RKO (cell line): ENCODE results near the gene LILRB1.
A peak's percentile ranks its signal among the peaks of the same experiment; 100 is the strongest.
"Not testable (repeated sequence)": the region's sequence is repeated elsewhere in the genome, so short reads cannot be mapped to it uniquely, and the experiment has no call there.

ENCODE experiments used
- DNase-seq: peaks from one replicate; pipeline ENCODE4 v3.0.0-alpha.2; 2016; ENCODE audit warnings: low spot score

Gene LILRB1

GRCh38 chr19:54662730-54663129 lies 32.4 kb downstream of the LILRB1 start, which contains the start of gene LILRB4:
LILRB4 (plus strand) TSS chr19:54662985; CDS start chr19:54663034, 49 bp downstream.
- DNase-seq, result no peak

DNA sequence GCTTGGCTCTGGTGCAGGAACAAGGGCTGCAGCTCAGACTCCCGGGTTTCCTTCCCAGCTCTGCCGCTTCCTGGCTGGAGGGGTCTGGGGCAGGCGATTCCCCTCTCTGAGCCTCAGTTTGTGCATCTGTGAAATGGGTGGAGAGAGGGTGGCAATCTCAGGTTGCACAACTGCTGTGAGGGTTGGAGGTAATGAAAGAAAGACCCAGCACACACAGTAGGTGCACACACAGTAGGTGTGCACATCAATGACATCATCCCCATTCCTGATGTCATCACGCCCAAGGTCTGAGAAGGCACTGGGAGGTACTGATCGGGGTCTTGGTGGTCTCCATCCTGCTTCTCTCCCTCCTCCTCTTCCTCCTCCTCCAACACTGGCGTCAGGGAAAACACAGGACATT lies 35.2 kb downstream of the LILRB1 start:
- no peak for DNase-seq

DNA sequence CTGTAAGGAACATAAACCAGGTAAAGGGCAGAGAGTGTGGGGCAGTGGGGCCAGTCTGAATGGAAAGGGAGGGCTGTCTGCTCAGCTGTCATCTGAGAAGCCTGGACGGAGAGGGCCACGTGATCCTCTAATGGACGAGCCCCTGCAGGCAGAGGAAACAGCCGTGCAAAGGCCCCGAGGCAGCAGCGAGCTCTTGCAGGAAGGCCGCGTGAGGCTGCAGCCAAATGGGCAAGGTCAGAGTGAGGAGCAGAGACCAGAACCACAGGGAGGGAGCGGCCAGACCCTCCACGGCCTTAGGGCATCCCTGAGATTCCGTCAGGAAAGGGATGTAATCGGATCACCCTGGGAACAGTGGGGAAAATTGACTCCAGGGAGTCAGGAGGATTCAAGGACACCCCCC lies 36.9 kb downstream of the LILRB1 start:
- DNase-seq, result no peak

GRCh38 chr19:54668353-54668752 lies 38.1 kb downstream of the LILRB1 start:
- DNase-seq, result no peak

- no peak for DNase-seq
Observed at GRCh38 chr19:54670576-54671357, 40.5 kb downstream of the LILRB1 start.

DNA sequence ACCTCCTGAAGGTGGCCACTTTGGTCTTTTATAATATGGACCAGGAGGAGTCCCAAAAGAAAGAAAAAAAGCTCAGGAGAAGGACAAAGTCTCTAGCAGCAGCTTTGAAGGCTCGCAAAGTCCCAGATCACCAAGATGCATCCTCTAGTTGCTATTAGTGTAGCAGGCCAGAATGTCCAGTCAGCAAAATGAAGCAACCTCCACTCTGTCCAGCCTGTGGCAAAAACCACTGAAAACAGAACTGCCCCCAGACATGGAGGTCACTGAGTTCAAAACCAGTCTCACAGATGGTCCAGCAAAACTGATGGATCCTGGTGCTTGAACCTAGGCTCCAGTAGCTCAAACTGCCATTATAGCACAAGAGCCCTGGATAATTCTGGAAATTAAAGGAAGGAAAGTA lies 42.9 kb downstream of the LILRB1 start:
- DNase-seq, result no peak

DNA sequence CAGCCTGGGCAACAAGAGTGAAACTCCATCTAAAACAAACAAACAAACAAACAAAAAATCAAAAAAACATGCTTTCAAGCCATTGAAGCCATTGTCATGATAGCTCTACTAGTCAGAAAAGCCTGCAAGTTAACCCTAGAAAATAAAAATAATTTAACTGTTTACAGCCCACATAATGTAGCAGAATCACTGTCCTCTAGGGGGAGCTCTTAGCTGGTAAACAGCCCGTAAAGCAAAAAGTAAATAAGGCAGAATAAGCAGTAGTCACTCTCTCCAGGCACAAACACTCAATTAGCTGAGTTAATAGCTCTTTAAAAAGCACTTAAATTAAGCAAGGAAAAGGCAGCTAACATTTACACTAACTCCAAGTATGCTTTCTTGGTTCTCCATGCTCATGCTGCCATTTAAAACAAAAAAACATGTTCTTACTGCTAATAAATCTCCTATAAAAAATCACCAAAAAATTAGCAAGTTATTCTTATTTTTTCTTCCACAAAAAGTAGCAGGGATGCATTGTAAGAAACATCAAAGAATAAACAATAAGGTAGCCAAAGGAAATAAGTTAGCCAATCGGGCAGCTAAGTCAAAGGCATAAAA lies 43.8 kb downstream of the LILRB1 start:
- peak; percentile 68 for DNase-seq

DNA sequence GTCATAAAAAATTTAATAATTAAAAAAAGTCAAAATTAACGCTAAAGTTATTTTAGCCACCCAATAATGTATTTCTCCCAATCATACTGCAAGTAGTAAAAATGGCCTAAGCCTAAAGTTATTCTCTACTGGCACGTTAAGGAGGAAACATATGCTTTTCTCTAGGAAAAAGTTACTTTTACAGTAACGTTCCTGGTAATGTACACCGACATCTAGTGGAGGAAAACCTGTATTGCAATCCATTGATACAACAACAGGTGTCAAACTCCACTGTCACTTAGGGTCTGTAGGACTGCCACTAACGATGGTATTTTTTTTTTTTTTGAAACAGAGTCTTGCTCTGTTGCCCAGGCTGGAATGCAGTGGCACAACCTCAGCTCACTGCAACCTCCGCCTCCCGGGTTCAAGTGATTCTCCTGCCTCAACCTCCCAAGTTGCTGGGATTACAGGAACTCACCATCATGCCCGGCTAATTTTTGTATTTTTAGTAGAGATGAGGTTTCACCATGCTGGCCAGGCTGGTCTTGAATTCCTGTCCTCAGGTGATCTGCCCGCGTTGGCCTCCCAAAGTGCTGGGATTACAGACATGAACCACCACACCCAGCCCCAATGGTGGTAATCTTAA lies 46.0 kb downstream of the LILRB1 start:
- DNase-seq, result peak; percentile 50

- no peak for DNase-seq
Observed at GRCh38 chr19:54677217-54677616, 46.9 kb downstream of the LILRB1 start.

DNA sequence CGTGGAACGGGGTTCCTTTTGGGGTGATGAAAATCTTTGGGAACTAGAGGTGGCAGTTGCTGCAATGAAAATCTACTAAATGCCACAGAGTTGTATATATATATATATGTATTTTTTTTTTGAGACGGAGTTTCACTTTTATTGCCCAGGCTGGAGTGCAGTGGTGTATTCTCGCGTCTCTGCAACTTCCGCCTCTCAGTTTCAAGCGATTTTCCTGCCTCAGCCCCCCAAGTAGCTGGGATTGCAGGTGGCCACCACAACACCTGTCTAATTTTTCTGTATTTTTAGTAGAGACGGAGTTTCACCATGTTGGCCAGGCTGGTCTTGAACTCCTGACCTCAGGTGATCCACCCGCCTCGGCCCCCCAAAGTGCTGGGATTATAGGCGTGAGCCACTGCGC lies 51.3 kb downstream of the LILRB1 start:
- DNase-seq, result not testable (repeated sequence)

- no peak for DNase-seq
Observed at GRCh38 chr19:54682306-54682856, 52.1 kb downstream of the LILRB1 start.

DNA sequence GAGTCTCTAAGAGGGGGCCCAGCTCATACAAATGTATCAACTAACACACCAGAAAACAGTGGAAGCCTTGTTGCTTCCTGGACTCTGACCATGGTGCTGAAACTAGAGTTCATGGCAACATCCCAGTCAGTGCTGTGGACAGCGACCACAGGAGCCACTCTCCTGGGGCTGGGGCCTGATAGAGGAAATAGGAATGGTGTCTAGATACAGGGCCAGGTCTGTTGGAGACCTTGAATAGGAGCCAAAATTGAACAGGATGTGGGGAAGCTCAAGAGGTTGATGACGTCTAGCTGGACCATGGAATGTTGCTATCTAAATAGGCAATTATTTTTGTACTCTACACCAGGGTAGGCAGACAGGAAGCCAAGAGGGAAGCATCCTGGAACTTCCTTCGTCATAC lies 54.2 kb downstream of the LILRB1 start:
- DNase-seq, result peak; percentile 70
